DOHH2 (cell line): ENCODE measurements around the gene UVSSA.

Source experiments
- CTCF ChIP-seq: fragments of 200-600 bp; sonication (generic); IDR thresholded peaks from one replicate; pipeline ENCODE4 v1.5.1; 2014; ENCODE audit warnings: antibody characterized with exemption, mild to moderate bottlenecking, low read depth, low read length; ENCODE audit not compliant: poor library complexity, severe bottlenecking
- EZH2phosphoT487 ChIP-seq: fragments of 200-600 bp; sonication (generic); IDR thresholded peaks from 2 replicates; pipeline ENCODE4 v1.6.1; 2017; ENCODE audit warnings: borderline replicate concordance, mild to moderate bottlenecking, antibody characterized with exemption, low read length, moderate library complexity, mixed read lengths

- TF ChIP-seq CTCF (no peak), EZH2phosphoT487 (no peak)
These were observed 17.3 kb upstream of the UVSSA start for GRCh38 chr4:1329408-1330371.
